Esophagus squamous epithelium (tissue), 5 donors: ENCODE measurements around the gene PCDHA4. TPM values are rescaled to one million over a fixed set of nuclear protein-coding genes. Genes with fewer than 3 reads are reported as not detected.
"Not testable (repeated sequence)": the region's sequence is repeated elsewhere in the genome, so short reads cannot be mapped to it uniquely, and the experiment has no call there.

Source experiments
- DNase-seq: peaks from one replicate; lab custom pipeline; 2025; lab: John Stamatoyannopoulos, UW
- H3K27ac ChIP-seq, 4 donors: fragments of 200-600 bp; sonication (generic); one replicate each; pipeline ENCODE4 v1.5.1; 2016 to 2019; ENCODE audit warnings: mild to moderate bottlenecking in 1 of 4
- H3K27me3 ChIP-seq, 4 donors: fragments of 200-600 bp; sonication (generic); 1 replicate in 3 of 4; 2 replicates in 1 of 4; pipeline versions ENCODE4 v1.5.1 to v1.6.0; 2017 to 2021; ENCODE audit warnings: antibody characterized with exemption in 1 of 4
- H3K36me3 ChIP-seq, 3 donors: fragments of 200-600 bp; sonication (generic); one replicate each; pipeline ENCODE4 v1.5.1; 2016 to 2019
- H3K4me1 ChIP-seq, 3 donors: fragments of 200-600 bp; sonication (generic); one replicate each; pipeline ENCODE4 v1.5.1; 2017 to 2019
- H3K4me3 ChIP-seq, 4 donors: fragments of 200-600 bp; sonication (generic); 1 replicate in 3 of 4; 2 replicates in 1 of 4; pipeline ENCODE4 v1.5.1; 2016 to 2019; ENCODE audit warnings: mild to moderate bottlenecking in 2 of 4, moderate library complexity in 1 of 4
- H3K9me3 ChIP-seq, 3 donors: fragments of 200-600 bp; sonication (generic); one replicate each; pipeline ENCODE4 v1.5.1; 2016 to 2019
- POLR2A ChIP-seq, 4 donors: fragments of 450-650 bp; IDR thresholded peaks; one replicate each; pipeline ENCODE4 v1.6.1; 2017; ENCODE audit warnings: antibody characterized with exemption in 4 of 4, mild to moderate bottlenecking in 4 of 4, moderate library complexity in 3 of 4
- WGBS, 2 donors: methylation state at CpG; one replicate each; pipeline ENCODE4 v1.1.5; 2018; 5-methylcytosine and 5-hydroxymethylcytosine counted together
- intact Hi-C: fragments of 100-400 bp; cut with DNase I; formaldehyde crosslinking; loops from one replicate; pipeline ENCODE4 v1.15.0; 2022
- total RNA-seq, 4 donors: library from RNA; depleted of rRNA; stranded (reverse); fragments of >200 nt; gene quantifications; one replicate each; pipeline ENCODE4 v1.1.0, GENCODE V29; 2016
- TF ChIP-seq, protein P1 (sequence below), 6 experiments: fragments of 450-650 bp in 4 of 6; fragments of 200-600 bp in 2 of 6; sonication (generic) in 2 of 6; IDR thresholded peaks; one replicate each; pipeline ENCODE4 v1.5.1; 2016 to 2019; ENCODE audit warnings: antibody characterized with exemption in 6 of 6, mild to moderate bottlenecking in 4 of 6, moderate library complexity in 4 of 6
- donor health status: DM: yes; HTN: yes; CAD: no.

Gene PCDHA4
- total RNA-seq, 4 donors from 2014 or later: 0.18 to 0.38 (median 0.27) TPM

DNA sequence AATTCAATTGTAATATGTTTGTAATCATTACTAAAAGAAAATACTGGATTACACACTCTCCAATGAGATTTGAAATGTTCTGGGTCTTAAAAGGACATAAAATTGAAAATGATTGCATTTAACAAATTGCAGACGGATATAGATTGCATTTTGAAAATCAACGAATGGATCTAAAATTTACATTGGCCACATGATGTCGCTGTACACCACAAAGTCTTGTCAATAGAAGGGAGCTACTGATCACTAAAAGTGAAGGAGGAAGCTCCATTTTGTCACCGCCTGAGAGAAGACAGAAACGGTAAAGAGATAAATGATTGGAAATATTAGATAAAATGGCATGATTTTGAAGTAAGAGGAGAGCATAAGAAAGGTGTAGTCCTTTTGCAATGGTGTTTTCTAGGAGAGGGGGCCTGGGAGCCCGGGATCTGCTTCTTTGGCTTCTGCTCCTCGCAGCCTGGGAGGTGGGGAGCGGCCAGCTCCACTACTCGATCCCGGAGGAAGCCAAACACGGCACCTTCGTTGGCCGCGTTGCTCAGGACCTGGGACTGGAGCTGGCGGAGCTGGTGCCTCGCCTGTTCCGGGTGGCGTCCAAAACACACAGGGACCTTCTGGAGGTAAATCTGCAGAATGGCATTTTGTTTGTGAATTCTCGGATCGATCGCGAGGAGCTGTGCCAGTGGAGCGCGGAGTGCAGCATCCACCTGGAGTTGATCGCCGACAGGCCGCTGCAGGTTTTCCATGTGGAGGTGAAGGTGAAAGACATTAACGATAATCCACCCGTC, 20.8 kb upstream of the PCDHA4 start, which contains the start of gene PCDHA1:
Gene PCDHA1 (plus strand): TSS at position 236 of the 782 bp plus-strand sequence.
- no peak for DNase-seq
- WGBS, 2 donors: 23 to 48% methylated on average over 21 to 29 of the region's 29 CpGs

DNA sequence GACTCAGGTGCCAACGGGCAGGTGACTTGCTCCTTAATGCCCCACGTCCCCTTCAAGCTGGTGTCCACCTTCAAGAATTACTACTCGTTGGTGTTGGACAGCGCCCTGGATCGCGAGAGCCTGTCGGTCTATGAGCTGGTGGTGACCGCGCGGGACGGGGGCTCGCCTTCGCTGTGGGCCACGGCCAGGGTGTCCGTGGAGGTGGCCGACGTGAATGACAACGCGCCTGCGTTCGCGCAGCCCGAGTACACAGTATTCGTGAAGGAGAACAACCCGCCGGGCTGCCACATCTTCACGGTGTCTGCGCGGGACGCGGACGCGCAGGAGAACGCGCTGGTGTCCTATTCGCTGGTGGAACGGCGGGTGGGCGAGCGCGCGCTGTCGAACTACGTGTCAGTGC, 19.4 kb upstream of the PCDHA4 start:
- DNase-seq: not testable (repeated sequence)

More for the DNA sequence above, 20.8 kb upstream of the PCDHA4 start, which contains the start of gene PCDHA1:
- intact Hi-C loops: no loop called here
- Histone ChIP-seq H3K4me3 (no peak within 1 kb of the TSS), H3K27ac (no peak within 1 kb of the TSS), H3K36me3 (no peaks in the 10 kb centered on the region), H3K4me1 (no peaks in the 10 kb centered on the region), H3K27me3 (peaks cover 0 to 38% (median 0%) of the 10 kb centered on the region in 4 donors), H3K9me3 (peaks cover 0 to 79% (median 43%) of the 10 kb centered on the region in 3 donors)
- TF ChIP-seq, protein P1, sequence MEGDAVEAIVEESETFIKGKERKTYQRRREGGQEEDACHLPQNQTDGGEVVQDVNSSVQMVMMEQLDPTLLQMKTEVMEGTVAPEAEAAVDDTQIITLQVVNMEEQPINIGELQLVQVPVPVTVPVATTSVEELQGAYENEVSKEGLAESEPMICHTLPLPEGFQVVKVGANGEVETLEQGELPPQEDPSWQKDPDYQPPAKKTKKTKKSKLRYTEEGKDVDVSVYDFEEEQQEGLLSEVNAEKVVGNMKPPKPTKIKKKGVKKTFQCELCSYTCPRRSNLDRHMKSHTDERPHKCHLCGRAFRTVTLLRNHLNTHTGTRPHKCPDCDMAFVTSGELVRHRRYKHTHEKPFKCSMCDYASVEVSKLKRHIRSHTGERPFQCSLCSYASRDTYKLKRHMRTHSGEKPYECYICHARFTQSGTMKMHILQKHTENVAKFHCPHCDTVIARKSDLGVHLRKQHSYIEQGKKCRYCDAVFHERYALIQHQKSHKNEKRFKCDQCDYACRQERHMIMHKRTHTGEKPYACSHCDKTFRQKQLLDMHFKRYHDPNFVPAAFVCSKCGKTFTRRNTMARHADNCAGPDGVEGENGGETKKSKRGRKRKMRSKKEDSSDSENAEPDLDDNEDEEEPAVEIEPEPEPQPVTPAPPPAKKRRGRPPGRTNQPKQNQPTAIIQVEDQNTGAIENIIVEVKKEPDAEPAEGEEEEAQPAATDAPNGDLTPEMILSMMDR (IDR thresholded peaks at IDR 0.05): no peak
- TF ChIP-seq POLR2A (IDR thresholded peaks at IDR 0.05): no peak

DNA sequence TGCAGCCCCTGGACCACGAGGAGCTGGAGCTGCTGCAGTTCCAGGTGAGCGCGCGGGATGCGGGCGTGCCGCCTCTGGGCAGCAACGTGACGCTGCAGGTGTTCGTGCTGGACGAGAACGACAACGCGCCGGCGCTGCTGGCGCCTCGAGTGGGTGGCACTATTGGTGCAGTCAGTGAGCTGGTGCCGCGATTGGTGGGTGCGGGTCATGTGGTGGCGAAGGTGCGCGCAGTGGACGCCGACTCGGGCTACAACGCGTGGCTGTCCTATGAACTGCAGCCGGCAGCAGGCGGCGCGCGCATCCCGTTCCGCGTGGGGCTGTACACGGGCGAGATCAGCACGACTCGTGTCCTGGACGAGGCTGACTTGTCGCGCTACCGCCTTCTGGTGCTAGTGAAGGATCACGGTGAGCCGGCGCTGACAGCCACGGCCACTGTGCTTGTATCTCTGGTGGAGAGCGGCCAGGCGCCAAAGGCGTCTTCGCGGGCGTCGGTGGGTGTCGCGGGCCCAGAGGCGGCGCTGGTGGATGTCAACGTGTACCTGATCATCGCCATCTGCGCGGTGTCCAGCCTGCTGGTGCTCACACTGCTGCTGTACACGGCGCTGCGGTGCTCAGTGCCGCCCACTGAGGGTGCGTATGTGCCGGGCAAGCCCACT, 18.9 kb upstream of the PCDHA4 start:
- WGBS, 2 donors: 40 to 54% methylated on average over 6 of the region's 70 CpGs
- DNase-seq, intact Hi-C loops, H3K36me3 ChIP-seq, H3K4me3 ChIP-seq, H3K27ac ChIP-seq, H3K4me1 ChIP-seq: not testable (repeated sequence)
- peaks cover 0 to 74% (median 30%) of the 10 kb centered on the region in 3 donors for H3K9me3 ChIP-seq
- H3K27me3 ChIP-seq: peaks cover 0 to 46% (median 0%) of the 10 kb centered on the region in 4 donors

More for the DNA sequence above, 19.4 kb upstream of the PCDHA4 start:
- H3K36me3 ChIP-seq, H3K4me3 ChIP-seq, intact Hi-C loops, H3K4me1 ChIP-seq, H3K27ac ChIP-seq: not testable (repeated sequence)
- WGBS, 2 donors: 35 to 78% methylated on average over 5 to 14 of the region's 44 CpGs
- Histone ChIP-seq H3K27me3 (peaks cover 0 to 43% (median 0%) of the 10 kb centered on the region in 4 donors), H3K9me3 (peaks cover 0 to 74% (median 34%) of the 10 kb centered on the region in 3 donors)

DNA sequence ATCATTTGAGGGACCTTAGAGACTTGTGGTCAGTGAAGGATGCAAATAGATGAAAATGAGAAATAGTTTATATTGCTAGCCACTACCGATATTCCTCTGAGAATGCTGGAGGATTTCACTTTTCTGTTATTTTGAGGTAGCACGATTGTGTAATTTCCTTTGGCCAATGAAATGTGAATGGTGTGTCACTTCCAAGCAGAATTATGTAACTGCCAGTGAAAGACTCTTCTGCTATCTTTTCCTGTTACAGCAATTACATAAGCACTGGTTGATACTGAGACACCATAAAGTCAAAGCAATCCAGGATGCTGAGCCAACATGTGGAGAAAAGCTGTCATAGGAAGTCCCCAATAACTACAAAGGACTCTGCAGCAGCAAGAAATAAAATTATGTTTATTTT, 15.8 kb upstream of the PCDHA4 start:
- WGBS, 2 donors: 22 to 49% methylated on average over 2 of the region's 2 CpGs
- Histone ChIP-seq H3K9me3 (peaks cover 0 to 78% (median 43%) of the 10 kb centered on the region in 3 donors), H3K27ac (no peak overlapping the region), H3K4me3 (no peak overlapping the region), H3K36me3 (no peaks in the 10 kb centered on the region), H3K27me3 (peaks cover 0 to 61% (median 0%) of the 10 kb centered on the region in 4 donors), H3K4me1 (no peaks in the 10 kb centered on the region)
- intact Hi-C loops: no loop called here
- DNase-seq: no peak
- no peak for TF ChIP-seq POLR2A (IDR thresholded peaks at IDR 0.05)
- TF ChIP-seq, protein P1 (IDR thresholded peaks at IDR 0.05): no peak

DNA sequence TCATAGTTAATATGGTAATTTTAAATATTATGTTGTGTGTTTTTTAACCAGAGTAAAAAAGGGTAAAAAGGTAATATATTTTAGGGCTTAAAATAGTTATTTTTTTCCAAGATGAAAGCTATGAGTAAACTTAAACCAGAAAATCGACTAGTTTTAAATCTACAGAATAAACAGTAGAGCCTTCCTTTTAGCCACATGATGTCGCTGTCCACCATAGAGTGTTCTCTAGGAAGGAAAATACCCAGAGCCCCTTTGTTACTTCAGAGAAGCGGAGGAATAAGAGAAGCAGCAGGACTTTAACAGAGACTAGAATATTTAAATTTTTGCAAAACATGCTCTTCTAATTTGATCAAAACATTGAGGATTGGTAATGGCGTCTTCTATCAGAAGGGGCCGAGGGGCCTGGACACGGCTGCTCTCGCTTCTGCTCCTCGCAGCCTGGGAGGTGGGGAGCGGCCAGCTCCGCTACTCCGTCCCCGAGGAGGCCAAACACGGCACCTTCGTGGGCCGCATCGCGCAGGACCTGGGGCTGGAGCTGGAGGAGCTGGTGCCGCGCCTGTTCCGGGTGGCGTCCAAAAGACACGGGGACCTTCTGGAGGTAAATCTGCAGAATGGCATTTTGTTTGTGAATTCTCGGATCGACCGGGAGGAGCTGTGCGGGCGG, 12.1 kb upstream of the PCDHA4 start, which contains the start of gene PCDHA2:
Gene PCDHA2 (plus strand): TSS at position 258 of the 664 bp plus-strand sequence.
- TF ChIP-seq POLR2A (IDR thresholded peaks at IDR 0.05): no peak
- TF ChIP-seq, protein P1 (IDR thresholded peaks at IDR 0.05): no peak
- intact Hi-C loops: no loop called here
- no peaks in the 10 kb centered on the region for H3K4me1 ChIP-seq
- H3K36me3 ChIP-seq: no peaks in the 10 kb centered on the region
- peak within 1 kb of the TSS in 1 of 4 donors; percentile 28 for H3K4me3 ChIP-seq
- H3K9me3 ChIP-seq: peaks cover 0 to 55% (median 33%) of the 10 kb centered on the region in 3 donors
- no peak for DNase-seq
- H3K27me3 ChIP-seq: peaks cover 0 to 29% (median 0%) of the 10 kb centered on the region in 4 donors
- WGBS, 2 donors: 26 to 35% methylated on average over 18 to 27 of the region's 27 CpGs
- H3K27ac ChIP-seq: no peak within 1 kb of the TSS
